Lung (tissue), 12 donors: ENCODE measurements around the gene DST. TPM values are rescaled to one million over a fixed set of nuclear protein-coding genes. Genes with fewer than 3 reads are reported as not detected.

Experiments used
- ATAC-seq: fragments of 200-7000 bp; cut with Tn5 transposase; one replicate; pipeline ENCODE4 v1.9.1; 2020; ENCODE audit warnings: moderate number of reproducible peaks; ENCODE audit not compliant: insufficient read depth, low FRiP score
- DNase-seq, 3 donors: peaks; one replicate each; pipeline ENCODE4 v3.0.0-alpha.2; 2013 to 2017
- H3K27ac ChIP-seq, 2 donors: one replicate each; pipeline ENCODE4 v1.5.1; 2013; ENCODE audit warnings: mild to moderate bottlenecking in 2 of 2, moderate library complexity in 2 of 2, control low read depth in 1 of 2, inconsistent platforms in 1 of 2, low read depth in 1 of 2, low read length in 1 of 2
- H3K27me3 ChIP-seq, 3 donors: one replicate each; pipeline ENCODE4 v1.5.1; 2013; ENCODE audit warnings: low read length in 2 of 3; ENCODE audit not compliant: control insufficient read depth in 3 of 3, insufficient read depth in 3 of 3
- H3K36me3 ChIP-seq, 4 donors: one replicate each; pipeline ENCODE4 v1.5.1; 2013; ENCODE audit warnings: low read length in 4 of 4, mild to moderate bottlenecking in 1 of 4, moderate library complexity in 1 of 4; ENCODE audit not compliant: control insufficient read depth in 4 of 4, insufficient read depth in 4 of 4
- H3K4me1 ChIP-seq, 5 donors: one replicate each; pipeline ENCODE4 v1.5.1; 2013; ENCODE audit warnings: low read length in 5 of 5, mild to moderate bottlenecking in 2 of 5, moderate library complexity in 1 of 5; ENCODE audit not compliant: control insufficient read depth in 5 of 5, insufficient read depth in 5 of 5
- H3K4me3 ChIP-seq: one replicate; pipeline ENCODE4 v1.5.1; 2013; ENCODE audit warnings: mild to moderate bottlenecking, control low read depth, moderate library complexity
- H3K9ac ChIP-seq, 2 donors: one replicate each; pipeline ENCODE4 v1.5.1; 2013; ENCODE audit warnings: low read length in 2 of 2, control low read depth in 1 of 2; ENCODE audit not compliant: insufficient read depth in 1 of 2
- H3K9me3 ChIP-seq, 4 donors: one replicate each; pipeline ENCODE4 v1.5.1; 2013; ENCODE audit warnings: low read length in 3 of 4, mild to moderate bottlenecking in 1 of 4, moderate library complexity in 1 of 4; ENCODE audit not compliant: control insufficient read depth in 4 of 4, insufficient read depth in 3 of 4
- WGBS, 2 donors: extraction: QIAGEN DNeasy Blood & Tissue Kit; methylation state at CpG; one replicate each; pipeline ENCODE4 v1.1.7; 2013; 5-methylcytosine and 5-hydroxymethylcytosine counted together
- polyA plus RNA-seq, 2 donors: library from polyadenylated mRNA; stranded (reverse); fragments of 200-250 nt; gene quantifications; one replicate each; pipeline ENCODE4 v1.2.1, GENCODE V29; 2013
- total RNA-seq, 2 donors: library from RNA; depleted of rRNA in 1 of 2; stranded (reverse); fragments of >200 nt in 1 of 2; gene quantifications; one replicate each; pipeline ENCODE4 v1.2.1, GENCODE V29; 2014 to 2021
- TF ChIP-seq, protein P1 (sequence below): IDR thresholded peaks from 2 replicates; pipeline ENCODE4 v1.5.1; 2012; ENCODE audit warnings: mild to moderate bottlenecking; ENCODE audit errors: control extremely low read depth, extremely low read depth
- donor health status: control.
- donor health status: control.
- donor health status: Bipolar disorder and iron deficiency.
- donor health status: healthy.
- donor health status: DM: yes; HTN: yes; CAD: no.

DST gene
- total and polyA plus RNA-seq, 4 donors = 40.7 to 835 (median 201) TPM

DNA sequence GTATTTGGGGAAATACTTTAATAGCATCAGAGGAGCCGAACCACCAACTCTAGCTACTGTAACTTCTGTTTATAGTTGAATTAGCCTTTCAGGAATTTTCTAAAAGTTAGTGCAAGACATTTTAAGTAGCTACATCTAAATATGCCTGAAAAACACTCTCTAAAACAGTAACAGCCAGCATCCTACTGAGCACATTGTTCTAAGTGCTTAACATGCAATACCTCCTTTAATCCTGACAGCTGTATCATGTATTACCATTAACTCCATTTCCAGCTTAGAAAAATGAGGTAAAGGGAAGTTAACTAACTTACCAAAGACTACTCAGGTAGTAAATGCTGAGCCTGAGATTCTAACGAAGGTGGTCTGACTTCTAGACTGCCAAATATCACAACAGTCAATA lies 120.7 kb downstream of the DST start:
- no peak for ATAC-seq
- Histone ChIP-seq H3K9me3 (no peaks in the 10 kb centered on the region), H3K4me3 (no peak overlapping the region), H3K27ac (peak overlapping the region in 1 of 2 donors; percentile 72), H3K4me1 (peaks cover 0 to 34% (median 21%) of the 10 kb centered on the region in 5 donors), H3K36me3 (peaks cover 8 to 57% (median 15%) of the 10 kb centered on the region in 4 donors), H3K9ac (no peak overlapping the region), H3K27me3 (no peaks in the 10 kb centered on the region)
- 58 to 71% methylated on average over 2 of the region's 2 CpGs for WGBS, 2 donors
- TF ChIP-seq, protein P1, sequence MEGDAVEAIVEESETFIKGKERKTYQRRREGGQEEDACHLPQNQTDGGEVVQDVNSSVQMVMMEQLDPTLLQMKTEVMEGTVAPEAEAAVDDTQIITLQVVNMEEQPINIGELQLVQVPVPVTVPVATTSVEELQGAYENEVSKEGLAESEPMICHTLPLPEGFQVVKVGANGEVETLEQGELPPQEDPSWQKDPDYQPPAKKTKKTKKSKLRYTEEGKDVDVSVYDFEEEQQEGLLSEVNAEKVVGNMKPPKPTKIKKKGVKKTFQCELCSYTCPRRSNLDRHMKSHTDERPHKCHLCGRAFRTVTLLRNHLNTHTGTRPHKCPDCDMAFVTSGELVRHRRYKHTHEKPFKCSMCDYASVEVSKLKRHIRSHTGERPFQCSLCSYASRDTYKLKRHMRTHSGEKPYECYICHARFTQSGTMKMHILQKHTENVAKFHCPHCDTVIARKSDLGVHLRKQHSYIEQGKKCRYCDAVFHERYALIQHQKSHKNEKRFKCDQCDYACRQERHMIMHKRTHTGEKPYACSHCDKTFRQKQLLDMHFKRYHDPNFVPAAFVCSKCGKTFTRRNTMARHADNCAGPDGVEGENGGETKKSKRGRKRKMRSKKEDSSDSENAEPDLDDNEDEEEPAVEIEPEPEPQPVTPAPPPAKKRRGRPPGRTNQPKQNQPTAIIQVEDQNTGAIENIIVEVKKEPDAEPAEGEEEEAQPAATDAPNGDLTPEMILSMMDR = no peak
- DNase-seq = no peak

DNA sequence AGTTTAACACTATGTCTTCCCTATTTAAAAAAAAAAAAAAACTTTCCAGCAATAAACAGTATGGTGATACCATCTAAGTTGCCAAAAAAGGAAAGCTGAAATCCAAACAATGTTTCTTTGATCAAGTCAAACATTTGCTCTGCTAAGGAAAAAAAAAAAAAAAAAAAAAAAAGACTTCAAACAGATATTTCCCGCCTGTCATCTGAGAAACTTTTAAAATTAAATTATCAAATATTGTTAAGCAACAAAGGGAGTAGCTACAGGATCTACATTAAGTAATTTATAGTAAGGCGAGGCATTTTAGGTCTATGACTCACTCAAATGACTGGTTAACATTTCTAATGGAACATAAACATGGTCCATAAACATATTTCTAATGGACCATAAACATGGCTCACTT lies 121.2 kb downstream of the DST start:
- WGBS, 2 donors = 66 to 76% methylated on average over 2 of the region's 2 CpGs
- H3K9me3 ChIP-seq = no peaks in the 10 kb centered on the region
- H3K36me3 ChIP-seq = peaks cover 8 to 60% (median 15%) of the 10 kb centered on the region in 4 donors
- peak in 1 of 3 donors; percentile 51 for DNase-seq
- H3K4me3 ChIP-seq = no peak overlapping the region
- no peak overlapping the region for H3K27ac ChIP-seq
- peaks cover 0 to 28% (median 19%) of the 10 kb centered on the region in 5 donors for H3K4me1 ChIP-seq
- no peaks in the 10 kb centered on the region for H3K27me3 ChIP-seq
- ATAC-seq = no peak
- TF ChIP-seq, protein P1 = no peak
- H3K9ac ChIP-seq = no peak overlapping the region

DNA sequence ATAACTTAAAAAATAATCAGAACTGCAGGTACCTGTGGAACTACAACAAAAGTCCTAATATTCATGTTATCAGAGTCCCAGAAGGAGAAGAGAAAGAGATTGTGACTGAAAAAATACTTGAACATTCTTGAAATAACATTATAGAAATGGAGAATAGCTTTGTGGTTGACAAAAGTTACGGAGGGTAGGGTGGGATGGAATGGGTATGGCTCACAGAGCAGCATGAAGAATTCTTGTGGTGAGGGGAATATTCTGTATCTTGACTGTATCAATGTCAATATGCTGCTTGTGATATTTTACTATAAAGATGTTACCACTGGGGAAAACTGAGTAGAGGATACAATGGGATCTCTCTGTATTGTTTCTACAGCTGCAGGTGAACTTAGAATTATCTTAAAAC lies 122.5 kb downstream of the DST start:
- Histone ChIP-seq H3K4me3 (no peak overlapping the region), H3K27ac (no peak overlapping the region), H3K36me3 (peaks cover 4 to 58% (median 15%) of the 10 kb centered on the region in 4 donors), H3K9ac (no peak overlapping the region), H3K4me1 (peaks cover 0 to 16% (median 8%) of the 10 kb centered on the region in 5 donors), H3K27me3 (no peaks in the 10 kb centered on the region), H3K9me3 (no peaks in the 10 kb centered on the region)
- 94 to 96% methylated on average over 1 of the region's 1 CpG for WGBS, 2 donors
- ATAC-seq (no peak), DNase-seq (no peak)
- TF ChIP-seq, protein P1 = no peak
